ENCODE results near the gene ETV6.
"Not testable (repeated sequence)": the region's sequence is repeated elsewhere in the genome, so short reads cannot be mapped to it uniquely, and the experiment has no call there.

ETV6 gene

GRCh38 chr12:11631288-11631687 lies 18.2 kb upstream of the ETV6 start:
- TF ChIP-seq CTCF (IDR thresholded peaks at IDR 0.05) (no peak), ZFX (IDR thresholded peaks at IDR 0.05; ENCODE audit: borderline replicate concordance) (no peak)
- no peak overlapping the region for H3K27ac ChIP-seq

DNA sequence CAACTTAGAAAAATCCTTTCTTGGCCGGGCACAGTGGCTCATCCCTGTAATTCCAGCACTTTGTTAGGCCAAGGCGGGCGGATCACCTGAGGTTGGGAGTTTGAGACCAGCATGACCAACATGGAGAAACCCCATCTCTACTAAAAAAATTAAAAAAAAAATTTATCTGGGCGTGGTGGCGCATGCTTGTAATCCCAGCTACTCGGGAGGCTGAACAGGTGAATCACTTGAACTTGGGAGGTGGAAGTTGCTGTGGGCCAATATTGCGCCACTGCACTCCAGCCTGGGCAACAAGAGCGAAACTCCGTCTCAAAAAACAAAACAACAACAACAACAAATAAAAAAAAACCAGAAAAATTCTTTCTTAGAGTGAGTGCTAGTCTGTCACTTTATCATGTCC lies 17.6 kb upstream of the ETV6 start:
- not testable (repeated sequence) for H3K27ac ChIP-seq

- H3K27ac ChIP-seq, result no peak overlapping the region
- no peak for TF ChIP-seq ZFX (IDR thresholded peaks at IDR 0.05; ENCODE audit: borderline replicate concordance)
- no peak for TF ChIP-seq CTCF (IDR thresholded peaks at IDR 0.05)
Observed at GRCh38 chr12:11633968-11634367, 15.5 kb upstream of the ETV6 start.

DNA sequence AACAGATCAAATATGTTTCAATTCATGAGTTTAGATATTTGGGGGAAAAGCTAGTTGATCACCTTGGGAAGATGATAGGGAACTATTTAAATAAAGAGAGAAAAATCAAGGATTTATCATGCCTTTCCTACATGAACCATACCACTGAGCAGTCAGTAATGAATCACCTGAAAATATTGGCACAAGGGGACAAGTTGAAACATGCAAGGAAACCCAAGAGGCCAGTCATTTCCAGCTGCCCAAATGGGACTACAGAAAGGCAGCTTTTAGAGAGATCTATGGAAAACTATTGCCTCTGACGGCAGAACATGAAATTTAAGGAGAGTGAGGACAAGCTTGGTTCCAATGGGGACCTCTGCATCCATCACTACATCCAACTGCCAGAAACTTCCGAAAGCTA lies 14.1 kb upstream of the ETV6 start:
- no peak overlapping the region for H3K27ac ChIP-seq
- TF ChIP-seq CTCF (IDR thresholded peaks at IDR 0.05), result no peak
- TF ChIP-seq ZFX (IDR thresholded peaks at IDR 0.05; ENCODE audit: borderline replicate concordance), result no peak

- TF ChIP-seq CTCF (IDR thresholded peaks at IDR 0.05), result no peak
- no peak for TF ChIP-seq ZFX (IDR thresholded peaks at IDR 0.05; ENCODE audit: borderline replicate concordance)
- H3K27ac ChIP-seq, result no peak overlapping the region
Observed at GRCh38 chr12:11638315-11638916, 11.1 kb upstream of the ETV6 start.

GRCh38 chr12:11639454-11639853 lies 10.0 kb upstream of the ETV6 start:
- no peak for TF ChIP-seq CTCF (IDR thresholded peaks at IDR 0.05)
- no peak for TF ChIP-seq ZFX (IDR thresholded peaks at IDR 0.05; ENCODE audit: borderline replicate concordance)
- H3K27ac ChIP-seq, result no peak overlapping the region

DNA sequence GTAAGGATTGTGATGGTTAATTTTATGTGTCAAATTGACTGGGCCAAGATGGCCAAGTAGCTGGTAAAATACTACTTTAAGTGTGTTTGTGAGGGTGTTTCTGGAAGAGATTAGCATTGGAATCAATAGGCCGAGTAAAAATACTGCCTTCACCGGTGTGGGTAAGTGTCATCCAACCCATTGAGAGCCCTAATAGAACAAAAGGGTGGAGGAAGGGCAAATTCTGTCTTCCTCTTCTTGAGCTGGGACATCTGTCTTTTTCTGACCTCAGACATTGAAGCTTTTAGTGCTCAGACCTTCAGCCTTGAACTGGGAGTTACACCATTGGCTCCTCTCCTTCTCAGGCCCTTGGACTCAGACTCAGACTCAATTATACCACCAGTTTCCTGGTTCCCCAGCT lies 8.0 kb upstream of the ETV6 start:
- H3K27ac ChIP-seq, result no peak overlapping the region
- TF ChIP-seq CTCF (IDR thresholded peaks at IDR 0.05) (no peak), ZFX (IDR thresholded peaks at IDR 0.05; ENCODE audit: borderline replicate concordance) (no peak)

- TF ChIP-seq CTCF (IDR thresholded peaks at IDR 0.05), result no peak
- no peak for TF ChIP-seq ZFX (IDR thresholded peaks at IDR 0.05; ENCODE audit: borderline replicate concordance)
- H3K27ac ChIP-seq, result no peak overlapping the region
Observed at GRCh38 chr12:11642785-11643184, 6.7 kb upstream of the ETV6 start.
